ENCODE results near the gene CHRDL1.
A peak's percentile ranks its signal among the peaks of the same experiment; 100 is the strongest.

Gene CHRDL1

DNA sequence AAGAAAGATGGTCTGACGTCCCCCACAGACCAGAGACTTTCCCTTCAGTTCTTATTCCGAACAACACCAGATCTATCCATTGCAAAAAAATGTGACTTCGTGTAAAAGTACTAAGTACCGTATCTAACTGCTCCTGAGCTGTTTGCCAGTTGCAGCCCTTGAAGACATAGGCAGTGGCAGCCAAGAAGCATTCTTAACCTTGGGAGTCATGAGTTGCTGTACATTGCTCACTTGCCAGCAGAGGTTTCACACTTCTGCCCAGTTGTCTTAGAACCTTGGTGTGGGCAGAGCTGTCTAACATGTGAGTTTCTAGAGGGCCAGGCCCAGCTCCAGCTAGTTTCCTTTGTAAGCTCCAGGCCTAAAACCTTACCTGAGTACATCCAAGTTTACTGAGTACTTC, 10.5 kb upstream of the CHRDL1 start:
- H3K27ac ChIP-seq: no peak overlapping the region
- H3K4me1 ChIP-seq: no peaks in the 10 kb centered on the region
- TF ChIP-seq, protein P1, sequence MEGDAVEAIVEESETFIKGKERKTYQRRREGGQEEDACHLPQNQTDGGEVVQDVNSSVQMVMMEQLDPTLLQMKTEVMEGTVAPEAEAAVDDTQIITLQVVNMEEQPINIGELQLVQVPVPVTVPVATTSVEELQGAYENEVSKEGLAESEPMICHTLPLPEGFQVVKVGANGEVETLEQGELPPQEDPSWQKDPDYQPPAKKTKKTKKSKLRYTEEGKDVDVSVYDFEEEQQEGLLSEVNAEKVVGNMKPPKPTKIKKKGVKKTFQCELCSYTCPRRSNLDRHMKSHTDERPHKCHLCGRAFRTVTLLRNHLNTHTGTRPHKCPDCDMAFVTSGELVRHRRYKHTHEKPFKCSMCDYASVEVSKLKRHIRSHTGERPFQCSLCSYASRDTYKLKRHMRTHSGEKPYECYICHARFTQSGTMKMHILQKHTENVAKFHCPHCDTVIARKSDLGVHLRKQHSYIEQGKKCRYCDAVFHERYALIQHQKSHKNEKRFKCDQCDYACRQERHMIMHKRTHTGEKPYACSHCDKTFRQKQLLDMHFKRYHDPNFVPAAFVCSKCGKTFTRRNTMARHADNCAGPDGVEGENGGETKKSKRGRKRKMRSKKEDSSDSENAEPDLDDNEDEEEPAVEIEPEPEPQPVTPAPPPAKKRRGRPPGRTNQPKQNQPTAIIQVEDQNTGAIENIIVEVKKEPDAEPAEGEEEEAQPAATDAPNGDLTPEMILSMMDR (IDR thresholded peaks at IDR 0.05): no peak
- no peak overlapping the region for H3K4me3 ChIP-seq
- no peaks in the 10 kb centered on the region for H3K9me3 ChIP-seq
- DNase-seq: no peak
- intact Hi-C loops (cut with DNase I; ENCODE audit: low total_unique reads): no loop called here
- H3K36me3 ChIP-seq: no peaks in the 10 kb centered on the region
- H3K27me3 ChIP-seq: no peaks in the 10 kb centered on the region

DNA sequence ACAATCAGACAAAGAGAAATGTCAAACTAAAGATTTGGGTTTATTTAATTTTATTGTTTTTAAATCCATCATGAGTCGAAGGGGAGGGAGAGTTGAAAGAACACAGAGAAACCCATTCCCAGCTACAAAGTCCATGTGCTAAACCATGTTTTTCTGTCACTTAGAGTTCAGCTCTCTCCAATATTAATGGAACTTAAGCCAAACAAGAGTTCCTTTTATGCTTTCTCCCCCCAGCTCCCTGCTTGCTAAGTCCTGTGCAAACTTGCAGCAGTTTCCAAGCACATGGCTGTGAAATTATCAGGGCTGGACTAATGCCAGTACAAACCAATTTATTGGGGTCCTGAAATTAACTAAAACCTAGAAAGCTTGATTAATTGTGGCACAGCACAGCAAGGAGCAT, 9.7 kb upstream of the CHRDL1 start:
- Histone ChIP-seq H3K9me3 (no peaks in the 10 kb centered on the region), H3K27me3 (no peaks in the 10 kb centered on the region), H3K4me1 (no peaks in the 10 kb centered on the region), H3K36me3 (no peaks in the 10 kb centered on the region), H3K27ac (no peak overlapping the region), H3K4me3 (no peak overlapping the region)
- TF ChIP-seq, protein P1 (IDR thresholded peaks at IDR 0.05): no peak
- intact Hi-C loops (cut with DNase I; ENCODE audit: low total_unique reads): no loop called here
- no peak for DNase-seq

DNA sequence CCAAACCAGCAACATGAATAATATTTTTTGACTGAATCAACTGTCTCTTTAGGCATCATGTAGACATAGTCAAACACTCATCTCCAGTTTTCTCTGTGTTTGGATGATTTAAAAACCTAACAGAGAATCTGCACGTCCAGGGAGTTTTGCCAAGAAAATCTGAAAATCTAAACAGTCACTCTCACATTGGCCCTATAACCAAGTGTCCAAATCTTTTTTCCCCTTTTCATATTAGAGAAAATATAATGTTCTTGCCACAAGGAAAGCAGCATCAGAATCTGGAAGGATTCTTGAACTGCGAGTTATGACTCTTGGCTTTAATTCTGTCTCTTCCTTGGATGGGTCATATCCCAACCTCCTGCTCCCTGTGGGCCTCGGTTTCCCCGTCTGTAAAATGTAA, 8.8 kb upstream of the CHRDL1 start:
- Histone ChIP-seq H3K4me1 (no peaks in the 10 kb centered on the region), H3K27ac (no peak overlapping the region), H3K9me3 (no peaks in the 10 kb centered on the region), H3K4me3 (no peak overlapping the region), H3K36me3 (no peaks in the 10 kb centered on the region), H3K27me3 (no peaks in the 10 kb centered on the region)
- no peak for DNase-seq
- intact Hi-C loops (cut with DNase I; ENCODE audit: low total_unique reads): no loop called here
- TF ChIP-seq, protein P1 (IDR thresholded peaks at IDR 0.05): no peak

DNA sequence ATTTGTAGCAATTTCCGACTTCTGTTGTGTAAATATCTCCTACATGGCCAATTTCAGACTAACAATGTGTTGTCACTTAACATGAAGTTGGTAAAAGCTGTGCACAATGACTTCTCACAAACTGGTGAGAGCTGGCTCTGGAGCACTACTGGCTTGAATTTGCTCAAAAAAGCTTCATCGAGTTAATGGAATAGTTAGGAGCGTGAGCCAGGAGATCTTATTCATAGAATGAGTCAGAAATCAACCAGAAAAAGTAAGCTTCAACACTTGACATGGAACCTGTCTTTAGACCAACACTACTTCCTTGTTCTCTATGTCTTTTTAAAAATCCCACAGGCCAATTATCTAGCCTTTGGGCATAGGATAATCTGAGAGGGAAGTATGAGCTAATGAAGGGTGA, 7.9 kb upstream of the CHRDL1 start:
- intact Hi-C loops (cut with DNase I; ENCODE audit: low total_unique reads): no loop called here
- TF ChIP-seq, protein P1 (IDR thresholded peaks at IDR 0.05): no peak
- no peaks in the 10 kb centered on the region for H3K9me3 ChIP-seq

DNA sequence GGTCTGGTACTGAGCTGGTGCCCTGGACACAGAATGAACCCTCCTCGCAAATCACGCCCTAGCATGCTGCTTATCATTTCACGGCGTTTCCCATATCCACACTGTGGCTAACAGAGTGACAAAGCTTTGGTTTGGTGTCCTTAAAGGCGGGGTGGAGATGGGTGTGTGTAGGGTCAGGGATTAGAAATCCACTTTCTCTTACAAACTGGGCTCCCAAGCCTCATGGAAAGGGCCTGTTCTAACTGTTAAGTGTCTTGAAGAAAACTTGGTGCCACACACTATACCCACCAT, 735 bp upstream of the CHRDL1 start:
- Histone ChIP-seq H3K4me3 (peak overlapping the region in 1 of 2 donors; percentile 33), H3K27ac (no peak overlapping the region), H3K27me3 (no peaks in the 10 kb centered on the region), H3K4me1 (no peaks in the 10 kb centered on the region), H3K9me3 (no peaks in the 10 kb centered on the region), H3K36me3 (no peaks in the 10 kb centered on the region)
- no peak for DNase-seq
- TF ChIP-seq, protein P1 (IDR thresholded peaks at IDR 0.05): no peak
- intact Hi-C loops (cut with DNase I; ENCODE audit: low total_unique reads): no loop called here

More for the DNA sequence above, 7.9 kb upstream of the CHRDL1 start:
- H3K4me1 ChIP-seq: no peaks in the 10 kb centered on the region
- no peaks in the 10 kb centered on the region for H3K36me3 ChIP-seq
- H3K27me3 ChIP-seq: no peaks in the 10 kb centered on the region
- DNase-seq: no peak
- no peak overlapping the region for H3K4me3 ChIP-seq
- H3K27ac ChIP-seq: no peak overlapping the region

DNA sequence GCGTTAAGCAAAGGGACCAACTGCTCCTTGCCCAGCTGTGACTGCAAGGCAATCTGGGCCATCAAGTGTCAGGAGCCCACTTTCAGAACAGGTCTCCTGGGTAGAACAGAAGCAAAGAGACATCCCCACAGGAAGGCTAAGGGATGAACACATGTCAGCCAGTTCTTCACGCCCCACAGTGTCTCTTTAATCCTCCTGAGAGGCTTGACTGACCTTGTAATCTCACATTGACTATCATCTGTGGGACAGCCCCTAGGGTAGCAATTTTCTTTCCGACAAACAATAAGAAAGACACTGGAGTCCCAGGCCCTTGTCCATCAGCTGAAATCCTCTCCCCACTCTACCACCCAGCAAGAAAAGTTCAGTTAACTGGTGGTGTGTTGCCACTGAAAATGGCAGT, 1.0 kb downstream of the CHRDL1 start:
- intact Hi-C loops (cut with DNase I; ENCODE audit: low total_unique reads): no loop called here
- H3K27ac ChIP-seq: no peak overlapping the region
- peaks cover 0 to 2% of the 10 kb centered on the region in 2 donors for H3K27me3 ChIP-seq
- no peaks in the 10 kb centered on the region for H3K9me3 ChIP-seq
- no peaks in the 10 kb centered on the region for H3K4me1 ChIP-seq
- TF ChIP-seq, protein P1 (IDR thresholded peaks at IDR 0.05): no peak
- no peak for DNase-seq
- no peaks in the 10 kb centered on the region for H3K36me3 ChIP-seq
- H3K4me3 ChIP-seq: no peak overlapping the region
